CD1c-positive myeloid dendritic cell (primary cell): ENCODE results near the gene LHX5.

ENCODE experiments used
- DNase-seq: peaks from one replicate; pipeline ENCODE4 v3.0.0-alpha.2; 2016; ENCODE audit errors: extremely low spot score

The LHX5 gene

GRCh38 chr12:113439301-113439597, 32.4 kb downstream of the LHX5 start:
- no peak for DNase-seq

- no peak for DNase-seq
Measured at GRCh38 chr12:113438523-113439300, 33.0 kb downstream of the LHX5 start.

GRCh38 chr12:113437729-113438100, 34.0 kb downstream of the LHX5 start:
- no peak for DNase-seq

GRCh38 chr12:113436993-113437728, 34.5 kb downstream of the LHX5 start:
- DNase-seq: no peak

GRCh38 chr12:113436586-113436985, 35.1 kb downstream of the LHX5 start:
- no peak for DNase-seq

- no peak for DNase-seq
Measured at GRCh38 chr12:113435367-113435766, 36.3 kb downstream of the LHX5 start.

- DNase-seq: no peak
Measured at GRCh38 chr12:113432986-113433385, 38.7 kb downstream of the LHX5 start.

GRCh38 chr12:113428482-113428881, 43.2 kb downstream of the LHX5 start:
- no peak for DNase-seq

- no peak for DNase-seq
Measured at GRCh38 chr12:113427882-113428281, 43.8 kb downstream of the LHX5 start.

- no peak for DNase-seq
Measured at GRCh38 chr12:113425960-113426453, 45.7 kb downstream of the LHX5 start.

GRCh38 chr12:113424915-113425823, 46.5 kb downstream of the LHX5 start:
- peak; percentile 70 for DNase-seq

GRCh38 chr12:113424456-113424855, 47.2 kb downstream of the LHX5 start:
- DNase-seq: no peak

- DNase-seq: no peak
Measured at GRCh38 chr12:113422886-113423669, 48.6 kb downstream of the LHX5 start.

- peak; percentile 96 for DNase-seq
Measured at GRCh38 chr12:113422030-113422885, 49.4 kb downstream of the LHX5 start, which contains the start of gene SDSL. TSS of gene SDSL (plus strand) at chr12:113422380. CDS start at chr12:113427983, 5,603 bp downstream.

- DNase-seq: no peak
Measured at GRCh38 chr12:113420996-113421595, 50.6 kb downstream of the LHX5 start.

- DNase-seq: peak; percentile 90
Measured at GRCh38 chr12:113418213-113418879, 53.3 kb downstream of the LHX5 start.

- DNase-seq: peak; percentile 90
Measured at GRCh38 chr12:113416091-113416754, 55.4 kb downstream of the LHX5 start.

GRCh38 chr12:113414519-113415038, 57.1 kb downstream of the LHX5 start:
- DNase-seq: no peak
